Stimulated activated naive CD8-positive, alpha-beta T cell treated with anti-CD3 and anti-CD28 coated beads, Interleukin-15, Interleukin-2, amounts not matched to agents 100 ng/mL and 50 ng/mL, for 24 hours (primary cell): ENCODE measurements around the gene ASCC3.
"Not testable (repeated sequence)": the region's sequence is repeated elsewhere in the genome, so short reads cannot be mapped to it uniquely, and the experiment has no call there.

ENCODE experiments used
- H3K27ac Mint-ChIP-seq: one replicate; pipeline ENCODE4 v1.8.0; 2021; ENCODE audit warnings: mild to moderate bottlenecking, mixed read lengths
- H3K27me3 Mint-ChIP-seq: one replicate; pipeline ENCODE4 v1.8.0; 2021; ENCODE audit warnings: mixed read lengths
- H3K36me3 Mint-ChIP-seq: one replicate; pipeline ENCODE4 v1.8.0; 2021; ENCODE audit warnings: low read depth, mixed read lengths
- H3K4me1 Mint-ChIP-seq: one replicate; pipeline ENCODE4 v1.8.0; 2021; ENCODE audit warnings: low read depth, mixed read lengths
- H3K4me3 Mint-ChIP-seq: one replicate; pipeline ENCODE4 v1.8.0; 2021; ENCODE audit warnings: mild to moderate bottlenecking, mixed read lengths
- H3K9me3 Mint-ChIP-seq: one replicate; pipeline ENCODE4 v1.8.0; 2021; ENCODE audit warnings: mixed read lengths

Gene ASCC3

GRCh38 chr6:100893743-100894142 lies 12.6 kb upstream of the ASCC3 start:
- H3K9me3 Mint-ChIP-seq, result no peaks in the 10 kb centered on the region
- no peak overlapping the region for H3K27ac Mint-ChIP-seq
- H3K27me3 Mint-ChIP-seq, result no peaks in the 10 kb centered on the region
- H3K4me1 Mint-ChIP-seq, result no peaks in the 10 kb centered on the region
- no peak overlapping the region for H3K4me3 Mint-ChIP-seq
- H3K36me3 Mint-ChIP-seq, result no peaks in the 10 kb centered on the region

GRCh38 chr6:100892693-100893092 lies 11.6 kb upstream of the ASCC3 start:
- no peak overlapping the region for H3K27ac Mint-ChIP-seq

DNA sequence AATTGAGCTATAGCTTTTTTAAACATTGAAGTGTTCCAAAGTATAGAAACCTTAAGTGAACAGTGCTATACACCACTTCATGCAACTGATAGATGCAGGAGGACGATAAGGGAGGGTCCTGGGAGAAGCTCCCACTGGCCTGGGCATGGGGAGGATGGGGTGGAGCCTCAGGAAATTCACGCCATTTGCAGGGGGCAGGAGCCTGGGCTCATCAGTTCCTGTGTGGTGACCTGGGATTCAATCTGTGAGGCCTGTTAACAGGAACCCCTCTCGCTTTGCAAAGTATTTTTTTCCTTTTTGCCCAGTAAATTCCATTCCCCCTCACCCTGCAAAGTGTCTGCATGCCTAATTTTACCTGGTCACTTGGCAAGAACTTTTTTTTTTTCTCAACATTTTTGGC lies 11.0 kb upstream of the ASCC3 start:
- H3K36me3 Mint-ChIP-seq, result no peaks in the 10 kb centered on the region
- no peak overlapping the region for H3K4me3 Mint-ChIP-seq
- no peaks in the 10 kb centered on the region for H3K27me3 Mint-ChIP-seq
- H3K9me3 Mint-ChIP-seq, result no peaks in the 10 kb centered on the region
- H3K4me1 Mint-ChIP-seq, result no peaks in the 10 kb centered on the region
- H3K27ac Mint-ChIP-seq, result no peak overlapping the region

More at GRCh38 chr6:100892693-100893092, 11.6 kb upstream of the ASCC3 start:
- Mint-ChIP-seq H3K4me3 (no peak overlapping the region), H3K9me3 (no peaks in the 10 kb centered on the region), H3K27me3 (no peaks in the 10 kb centered on the region), H3K36me3 (no peaks in the 10 kb centered on the region), H3K4me1 (no peaks in the 10 kb centered on the region)

DNA sequence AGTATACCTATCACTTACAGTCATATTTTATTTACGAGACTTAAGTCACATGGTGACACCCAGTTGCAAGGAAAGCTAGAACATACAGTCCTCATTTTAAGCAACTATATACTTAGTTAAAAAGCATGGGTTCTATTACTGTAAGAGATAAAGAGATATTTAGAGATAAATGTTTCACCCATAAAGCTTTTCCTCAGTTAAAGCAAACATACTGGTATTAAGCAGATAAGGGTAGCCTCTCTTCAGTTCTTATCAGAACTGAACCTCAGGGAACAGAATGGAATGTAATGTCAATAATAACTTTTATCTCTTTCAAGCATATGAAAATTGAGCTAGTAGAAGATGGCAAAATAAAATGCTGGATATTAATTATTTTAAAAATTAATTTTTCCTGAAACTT lies 9.9 kb upstream of the ASCC3 start:
- no peak overlapping the region for H3K27ac Mint-ChIP-seq
- H3K9me3 Mint-ChIP-seq, result no peaks in the 10 kb centered on the region

GRCh38 chr6:100890646-100891045 lies 9.5 kb upstream of the ASCC3 start:
- not testable (repeated sequence) for H3K4me3 Mint-ChIP-seq, H3K4me1 Mint-ChIP-seq, H3K27ac Mint-ChIP-seq, H3K9me3 Mint-ChIP-seq, H3K36me3 Mint-ChIP-seq, H3K27me3 Mint-ChIP-seq

More for the DNA sequence above, 9.9 kb upstream of the ASCC3 start:
- H3K4me3 Mint-ChIP-seq, result no peak overlapping the region
- H3K36me3 Mint-ChIP-seq, result no peaks in the 10 kb centered on the region
- no peaks in the 10 kb centered on the region for H3K4me1 Mint-ChIP-seq
- no peaks in the 10 kb centered on the region for H3K27me3 Mint-ChIP-seq

DNA sequence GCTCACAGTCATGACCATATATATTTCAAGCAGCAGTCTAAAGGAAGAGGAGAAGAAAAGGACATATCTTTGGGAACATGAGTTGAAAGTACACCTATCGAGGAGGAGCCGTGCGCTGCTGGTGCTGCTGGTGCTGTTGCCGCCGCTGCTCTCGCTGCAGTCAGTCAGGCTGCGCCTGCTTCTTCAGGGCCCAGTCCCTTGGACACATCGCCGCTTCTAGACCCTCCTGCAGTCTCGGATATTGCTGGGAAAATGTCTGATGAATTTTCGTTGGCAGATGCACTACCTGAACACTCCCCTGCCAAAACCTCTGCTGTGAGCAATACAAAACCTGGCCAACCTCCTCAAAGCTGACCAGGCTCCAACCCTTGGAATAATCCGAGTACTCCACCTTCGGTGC lies 8.2 kb upstream of the ASCC3 start:
- Mint-ChIP-seq H3K4me1 (no peaks in the 10 kb centered on the region), H3K9me3 (no peaks in the 10 kb centered on the region), H3K27me3 (no peaks in the 10 kb centered on the region), H3K27ac (no peak overlapping the region), H3K36me3 (no peaks in the 10 kb centered on the region), H3K4me3 (no peak overlapping the region)

DNA sequence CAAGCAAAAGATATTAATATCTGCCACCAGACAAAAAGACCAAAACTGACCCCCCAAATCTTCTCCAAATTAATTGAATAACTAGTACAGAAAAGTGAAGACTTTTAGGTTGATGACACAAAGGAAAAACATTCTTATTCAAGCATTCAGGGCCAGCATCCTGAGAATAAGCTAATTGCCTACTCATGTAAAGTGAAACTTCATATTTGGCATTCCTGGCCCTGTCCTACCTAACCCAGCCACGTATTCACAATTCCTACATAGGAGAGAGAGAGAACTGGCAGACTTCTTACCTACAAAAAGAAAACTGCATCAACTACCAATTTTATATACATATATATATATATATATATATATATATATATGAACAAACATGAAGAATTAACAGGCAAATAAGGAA lies 4.9 kb upstream of the ASCC3 start:
- H3K4me1 Mint-ChIP-seq, result peaks cover 12% of the 10 kb centered on the region
- no peak overlapping the region for H3K27ac Mint-ChIP-seq
- no peak overlapping the region for H3K4me3 Mint-ChIP-seq
- peaks cover 12% of the 10 kb centered on the region for H3K36me3 Mint-ChIP-seq
- H3K9me3 Mint-ChIP-seq, result no peaks in the 10 kb centered on the region
- H3K27me3 Mint-ChIP-seq, result peaks cover 4% of the 10 kb centered on the region

DNA sequence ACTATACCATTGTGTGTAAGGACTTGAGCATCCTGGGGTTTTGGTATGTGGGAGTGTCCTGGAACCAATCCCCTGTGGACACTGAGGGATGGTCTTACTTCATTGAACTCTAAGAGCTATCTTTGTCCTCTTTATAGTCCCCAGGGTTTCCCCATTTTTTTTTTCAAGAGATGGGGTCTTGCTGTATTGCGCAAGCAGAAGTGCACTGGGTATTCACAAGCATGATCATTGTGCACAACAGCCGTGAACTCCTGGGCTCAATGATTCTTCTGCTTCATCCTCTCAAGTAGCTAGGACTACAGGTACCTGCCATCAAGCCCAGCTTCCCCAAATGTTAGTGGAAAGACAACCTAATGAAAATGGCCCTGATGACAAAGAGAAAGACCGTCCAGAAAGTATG lies 2.2 kb upstream of the ASCC3 start:
- Mint-ChIP-seq H3K4me1 (peaks cover 35% of the 10 kb centered on the region), H3K27ac (no peak overlapping the region), H3K9me3 (no peaks in the 10 kb centered on the region), H3K4me3 (no peak overlapping the region), H3K36me3 (peaks cover 12% of the 10 kb centered on the region), H3K27me3 (peaks cover 4% of the 10 kb centered on the region)

DNA sequence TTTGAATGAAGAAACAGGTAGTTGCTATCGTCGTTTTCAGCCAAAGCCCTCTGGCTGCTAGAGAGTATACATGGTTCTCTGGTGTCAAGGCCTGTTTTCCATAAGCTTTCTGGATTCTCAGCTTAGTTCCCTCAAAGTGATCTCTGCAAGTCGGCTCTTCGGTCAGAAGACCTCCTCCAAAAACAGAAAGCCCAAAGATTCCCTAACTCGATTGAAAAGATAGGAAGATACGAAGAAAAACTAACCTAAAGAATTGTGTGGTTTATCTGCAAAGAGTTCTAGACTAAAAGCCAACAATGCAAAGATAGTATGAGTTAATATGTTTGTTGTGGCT lies 545 bp upstream of the ASCC3 start:
- H3K27ac Mint-ChIP-seq, result peak overlapping the region; percentile 91
- no peaks in the 10 kb centered on the region for H3K9me3 Mint-ChIP-seq
- H3K36me3 Mint-ChIP-seq, result peaks cover 17% of the 10 kb centered on the region
- H3K4me1 Mint-ChIP-seq, result peaks cover 49% of the 10 kb centered on the region
- H3K4me3 Mint-ChIP-seq, result peak overlapping the region; percentile 99
- H3K27me3 Mint-ChIP-seq, result peaks cover 4% of the 10 kb centered on the region

DNA sequence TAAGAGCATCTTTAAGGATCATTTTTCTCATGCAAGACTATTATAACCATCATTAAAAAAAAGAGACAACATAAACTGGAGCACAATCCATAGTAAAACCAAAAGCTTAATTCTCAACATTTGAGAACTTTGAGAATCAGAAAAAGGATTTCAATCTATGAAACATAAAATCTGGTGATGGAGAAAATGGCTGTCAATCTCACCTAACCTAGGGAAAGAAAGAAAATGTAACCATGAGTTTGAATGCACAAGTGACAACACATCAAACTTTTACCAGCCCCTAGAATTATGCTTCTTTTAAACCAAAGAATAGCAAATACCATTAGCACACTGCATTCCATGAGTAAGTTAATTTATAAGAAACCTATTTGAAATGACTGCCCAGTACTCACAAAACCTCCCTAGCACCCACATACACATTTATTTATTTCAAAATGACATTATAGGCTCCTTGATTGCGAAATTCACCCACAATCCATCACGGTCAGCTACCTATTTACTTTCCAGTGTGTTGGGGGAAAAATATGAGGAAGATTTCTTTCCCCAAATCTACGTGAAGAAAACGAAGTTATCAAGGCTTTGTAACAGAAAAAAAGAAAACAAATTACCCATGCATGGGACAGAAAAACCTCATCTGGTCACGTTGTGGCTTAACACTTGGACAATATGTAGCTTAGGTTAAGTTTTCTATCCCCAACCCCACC lies 828 bp downstream of the ASCC3 start:
- Mint-ChIP-seq H3K27me3 (peaks cover 4% of the 10 kb centered on the region), H3K36me3 (peaks cover 28% of the 10 kb centered on the region)

DNA sequence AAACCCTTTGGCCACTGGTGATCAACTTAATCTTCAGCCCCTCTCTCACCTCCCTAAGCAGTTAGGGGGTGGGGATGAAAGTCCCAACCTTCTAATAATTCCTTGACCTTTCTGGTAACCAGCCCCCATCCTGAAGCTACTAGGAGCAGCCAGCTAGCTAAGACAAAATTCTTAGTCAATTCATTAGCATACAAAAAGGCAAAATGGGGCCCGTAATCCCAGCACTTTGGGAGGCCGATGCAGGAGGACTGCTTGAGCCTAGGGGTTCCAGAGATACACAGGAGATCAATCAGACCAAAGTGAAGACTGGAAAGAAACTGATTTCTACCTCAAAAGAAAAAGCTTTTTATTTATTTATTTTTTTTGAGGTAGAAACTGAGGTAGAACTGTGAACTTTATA lies 1.8 kb downstream of the ASCC3 start:
- no peaks in the 10 kb centered on the region for H3K9me3 Mint-ChIP-seq

More for the DNA sequence above, 828 bp downstream of the ASCC3 start:
- peaks cover 62% of the 10 kb centered on the region for H3K4me1 Mint-ChIP-seq
- H3K27ac Mint-ChIP-seq, result peak overlapping the region; percentile 99
- no peaks in the 10 kb centered on the region for H3K9me3 Mint-ChIP-seq
- H3K4me3 Mint-ChIP-seq, result peak overlapping the region; percentile 99

GRCh38 chr6:100877851-100878250 lies 3.3 kb downstream of the ASCC3 start:
- H3K36me3 Mint-ChIP-seq, result peaks cover 49% of the 10 kb centered on the region
- no peak overlapping the region for H3K27ac Mint-ChIP-seq
- peaks cover 4% of the 10 kb centered on the region for H3K27me3 Mint-ChIP-seq
- no peaks in the 10 kb centered on the region for H3K9me3 Mint-ChIP-seq
- peaks cover 79% of the 10 kb centered on the region for H3K4me1 Mint-ChIP-seq
- no peak overlapping the region for H3K4me3 Mint-ChIP-seq

More for the DNA sequence above, 1.8 kb downstream of the ASCC3 start:
- peak overlapping the region; percentile 99 for H3K4me3 Mint-ChIP-seq
- no peak overlapping the region for H3K27ac Mint-ChIP-seq
- H3K36me3 Mint-ChIP-seq, result peaks cover 37% of the 10 kb centered on the region
- peaks cover 71% of the 10 kb centered on the region for H3K4me1 Mint-ChIP-seq
- peaks cover 4% of the 10 kb centered on the region for H3K27me3 Mint-ChIP-seq

DNA sequence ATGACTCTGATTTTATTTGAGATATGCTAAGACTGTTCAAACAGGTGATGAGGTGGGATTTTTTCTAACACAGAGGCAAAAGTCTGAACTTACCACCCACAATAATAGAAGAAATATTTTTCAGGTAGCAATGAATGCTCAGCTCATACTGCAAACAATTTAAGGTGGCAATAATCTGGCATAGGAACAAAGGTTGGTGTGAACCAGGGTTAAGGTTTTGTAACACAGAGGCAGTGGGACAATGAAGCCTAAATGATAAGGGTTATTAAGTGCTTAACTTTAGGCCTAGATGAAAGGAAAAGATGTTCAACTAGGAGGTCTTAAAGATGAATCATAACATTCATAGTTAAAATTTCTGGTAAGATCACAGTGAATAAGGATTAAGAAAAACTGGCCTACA lies 4.9 kb downstream of the ASCC3 start:
- H3K9me3 Mint-ChIP-seq, result no peaks in the 10 kb centered on the region
- H3K4me3 Mint-ChIP-seq, result no peak overlapping the region
- no peaks in the 10 kb centered on the region for H3K27me3 Mint-ChIP-seq
- H3K36me3 Mint-ChIP-seq, result peaks cover 40% of the 10 kb centered on the region
- H3K27ac Mint-ChIP-seq, result no peak overlapping the region
- peaks cover 68% of the 10 kb centered on the region for H3K4me1 Mint-ChIP-seq

DNA sequence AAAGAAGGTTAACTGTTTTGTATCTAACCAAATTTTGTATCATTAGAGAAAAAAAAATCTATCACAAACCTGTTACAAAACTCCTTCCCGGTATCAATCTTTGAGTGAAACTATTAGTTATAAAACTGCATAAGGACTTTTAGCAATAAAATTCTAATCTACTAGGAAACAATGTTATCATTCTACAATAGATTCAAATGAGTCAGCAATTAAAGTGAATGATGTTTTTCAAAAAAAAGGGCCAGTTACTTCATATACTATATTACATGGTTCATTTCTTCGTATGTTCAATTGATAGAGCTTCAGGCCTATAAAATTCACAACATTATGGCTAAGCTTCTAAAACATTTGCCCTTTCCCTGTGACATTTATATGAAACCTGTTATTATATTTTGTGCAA lies 15.6 kb downstream of the ASCC3 start:
- Mint-ChIP-seq H3K9me3 (no peaks in the 10 kb centered on the region), H3K4me3 (no peak overlapping the region), H3K36me3 (peaks cover 86% of the 10 kb centered on the region), H3K27ac (no peak overlapping the region), H3K27me3 (no peaks in the 10 kb centered on the region), H3K4me1 (peaks cover 2% of the 10 kb centered on the region)

GRCh38 chr6:100862063-100862462 lies 19.1 kb downstream of the ASCC3 start:
- H3K36me3 Mint-ChIP-seq, result peaks cover 92% of the 10 kb centered on the region
- H3K4me3 Mint-ChIP-seq, result no peak overlapping the region
- H3K4me1 Mint-ChIP-seq, result no peaks in the 10 kb centered on the region
- H3K27ac Mint-ChIP-seq, result no peak overlapping the region
- peaks cover 4% of the 10 kb centered on the region for H3K9me3 Mint-ChIP-seq
- no peaks in the 10 kb centered on the region for H3K27me3 Mint-ChIP-seq

DNA sequence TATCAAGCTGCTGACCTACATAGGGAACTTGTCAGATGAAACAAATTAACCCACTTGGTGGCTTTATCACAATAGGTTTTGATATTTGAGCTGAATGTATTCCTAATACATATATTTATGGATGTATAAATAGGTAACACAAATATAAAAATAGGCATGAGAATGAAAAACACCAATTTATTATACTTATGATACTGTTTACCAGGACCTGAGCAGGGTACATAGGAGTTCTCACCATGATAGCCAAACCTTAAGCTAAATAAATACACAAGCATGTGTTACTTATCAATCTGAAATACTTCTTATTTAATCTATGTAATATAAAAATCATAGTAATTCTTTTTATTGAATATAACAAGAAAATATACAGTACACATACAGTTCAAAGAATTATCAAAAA lies 25.0 kb downstream of the ASCC3 start:
- Mint-ChIP-seq H3K4me1 (no peaks in the 10 kb centered on the region), H3K27me3 (no peaks in the 10 kb centered on the region), H3K36me3 (peaks cover 70% of the 10 kb centered on the region), H3K9me3 (peaks cover 7% of the 10 kb centered on the region), H3K27ac (no peak overlapping the region), H3K4me3 (no peak overlapping the region)
